Liver (tissue), 9 donors: ENCODE measurements around the gene EVA1C. TPM values are rescaled to one million over a fixed set of nuclear protein-coding genes. Genes with fewer than 3 reads are reported as not detected.

Experiments used
- DNase-seq: peaks from one replicate; pipeline ENCODE4 v3.0.0-alpha.2; 2017; ENCODE audit warnings: low spot score
- H3K27ac ChIP-seq, 2 donors: one replicate each; pipeline ENCODE4 v1.7.0; 2013; ENCODE audit warnings: inconsistent platforms in 2 of 2, low read length in 2 of 2, control low read depth in 1 of 2, low read depth in 1 of 2, mild to moderate bottlenecking in 1 of 2
- H3K27me3 ChIP-seq, 4 donors: one replicate each; pipeline versions ENCODE4 v1.6.1 to v1.7.0; 2013; ENCODE audit warnings: low read length in 3 of 4, inconsistent platforms in 1 of 4, mild to moderate bottlenecking in 1 of 4, moderate library complexity in 1 of 4; ENCODE audit not compliant: control insufficient read depth in 4 of 4, insufficient read depth in 4 of 4
- H3K36me3 ChIP-seq, 4 donors: one replicate each; pipeline versions ENCODE4 v1.6.1 to v1.7.0; 2013; ENCODE audit warnings: low read length in 3 of 4, mild to moderate bottlenecking in 3 of 4, low read depth in 1 of 4, moderate library complexity in 1 of 4; ENCODE audit not compliant: control insufficient read depth in 4 of 4, insufficient read depth in 3 of 4
- H3K4me1 ChIP-seq, 4 donors: one replicate each; pipeline versions ENCODE4 v1.6.1 to v1.7.0; 2013; ENCODE audit warnings: low read length in 3 of 4, mild to moderate bottlenecking in 3 of 4, moderate library complexity in 1 of 4; ENCODE audit not compliant: control insufficient read depth in 4 of 4, insufficient read depth in 4 of 4
- H3K4me3 ChIP-seq, 3 donors: one replicate each; pipeline versions ENCODE4 v1.6.1 to v1.7.0; 2013; ENCODE audit warnings: low read length in 3 of 3, control low read depth in 1 of 3, low read depth in 1 of 3, mild to moderate bottlenecking in 1 of 3
- H3K9ac ChIP-seq, 2 donors: one replicate each; pipeline ENCODE4 v1.7.0; 2013; ENCODE audit warnings: low read length in 2 of 2, mild to moderate bottlenecking in 2 of 2, moderate library complexity in 2 of 2, control low read depth in 1 of 2, low read depth in 1 of 2
- H3K9me3 ChIP-seq, 4 donors: one replicate each; pipeline versions ENCODE4 v1.6.1 to v1.7.0; 2013; ENCODE audit warnings: low read length in 3 of 4; ENCODE audit not compliant: control insufficient read depth in 4 of 4
- ATF3 ChIP-seq: IDR thresholded peaks from 2 replicates; pipeline ENCODE4 v1.6.1; 2016; ENCODE audit warnings: antibody characterized with exemption
- CTCF ChIP-seq: fragments of 150-350 bp; IDR thresholded peaks from 2 replicates; pipeline ENCODE4 v1.5.1; 2017; ENCODE audit warnings: improper control_type of control experiment, low read depth, low read length; ENCODE audit not compliant: missing input control
- EGR1 ChIP-seq, 2 donors: IDR thresholded peaks; 2 replicates each; pipeline ENCODE4 v1.6.1; 2016 to 2018; ENCODE audit warnings: antibody characterized with exemption in 2 of 2, low read depth in 2 of 2
- FOXA1 ChIP-seq: IDR thresholded peaks from 2 replicates; pipeline ENCODE4 v1.6.1; 2016; ENCODE audit warnings: antibody characterized with exemption
- FOXA2 ChIP-seq: IDR thresholded peaks from 2 replicates; pipeline ENCODE4 v1.6.1; 2016; ENCODE audit warnings: antibody characterized with exemption
- GABPA ChIP-seq, 2 donors: IDR thresholded peaks in 1 of 2; conservative IDR thresholded peaks in 1 of 2; 2 replicates each; pipeline ENCODE4 v1.6.1; 2016; ENCODE audit warnings: antibody characterized with exemption in 2 of 2, mild to moderate bottlenecking in 1 of 2, moderate library complexity in 1 of 2
- HNF4A ChIP-seq, 2 donors: conservative IDR thresholded peaks; 2 replicates each; pipeline ENCODE4 v1.6.1; 2016; ENCODE audit warnings: antibody characterized with exemption in 2 of 2, mild to moderate bottlenecking in 2 of 2
- HNF4G ChIP-seq: IDR thresholded peaks from 2 replicates; pipeline ENCODE4 v1.6.1; 2016; ENCODE audit warnings: antibody characterized with exemption
- JUND ChIP-seq, 2 donors: IDR thresholded peaks; 2 replicates each; pipeline ENCODE4 v1.6.1; 2016; ENCODE audit warnings: antibody characterized with exemption in 2 of 2
- MAX ChIP-seq: IDR thresholded peaks from 2 replicates; pipeline ENCODE4 v1.6.1; 2016; ENCODE audit warnings: antibody characterized with exemption
- NR2F2 ChIP-seq: IDR thresholded peaks from 2 replicates; pipeline ENCODE4 v1.6.1; 2016; ENCODE audit warnings: antibody characterized with exemption
- RAD21 ChIP-seq, 2 donors: IDR thresholded peaks; 2 replicates each; pipeline ENCODE4 v1.6.1; 2016; ENCODE audit warnings: antibody characterized with exemption in 2 of 2, mild to moderate bottlenecking in 2 of 2
- REST ChIP-seq: IDR thresholded peaks from 2 replicates; pipeline ENCODE4 v1.6.1; 2016; ENCODE audit warnings: antibody characterized with exemption, mild to moderate bottlenecking
- RXRA ChIP-seq, 2 donors: IDR thresholded peaks; 2 replicates each; pipeline ENCODE4 v1.6.1; 2017 to 2018; ENCODE audit warnings: antibody characterized with exemption in 2 of 2, mild to moderate bottlenecking in 1 of 2
- SP1 ChIP-seq: IDR thresholded peaks from 2 replicates; pipeline ENCODE4 v1.6.1; 2018; ENCODE audit warnings: antibody characterized with exemption, mild to moderate bottlenecking
- TAF1 ChIP-seq: conservative IDR thresholded peaks from 2 replicates; pipeline ENCODE4 v1.6.1; 2016; ENCODE audit warnings: antibody characterized with exemption, mild to moderate bottlenecking
- YY1 ChIP-seq: IDR thresholded peaks from 2 replicates; pipeline ENCODE4 v1.6.1; 2016; ENCODE audit warnings: antibody characterized with exemption, mild to moderate bottlenecking
- ZBTB33 ChIP-seq: IDR thresholded peaks from 2 replicates; pipeline ENCODE4 v1.6.1; 2016; ENCODE audit warnings: antibody characterized with exemption
- WGBS: extraction: QIAGEN DNeasy Blood & Tissue Kit; methylation state at CpG from one replicate; pipeline ENCODE4 v1.1.7; 2013; 5-methylcytosine and 5-hydroxymethylcytosine counted together
- polyA plus RNA-seq, 2 donors: library from polyadenylated mRNA; stranded (reverse) in 1 of 2; unstranded in 1 of 2; fragments of 200-250 nt in 1 of 2; fragments of >200 nt in 1 of 2; fragmentation: Nextera tagmentation in 1 of 2; extraction: Ambion mirVana in 1 of 2; gene quantifications; one replicate each; pipeline versions ENCODE4 v1.2.1 to v1.2.3, GENCODE V29; 2013 to 2015
- total RNA-seq, 2 donors: library from RNA; depleted of rRNA; stranded (reverse); fragments of >200 nt; gene quantifications; one replicate each; pipeline ENCODE4 v1.2.3, GENCODE V29; 2014
- donor health status: healthy.
- donor health status: healthy.
- donor health status: healthy.
- donor health status: healthy.
- donor health status: healthy.

The EVA1C gene
- total and polyA plus RNA-seq, 4 donors: 0.47 to 3.3 (median 2.4) TPM

- no peak overlapping the region for H3K4me3 ChIP-seq
- no peak for DNase-seq
- no peaks in the 10 kb centered on the region for H3K36me3 ChIP-seq
- no peaks in the 10 kb centered on the region for H3K9me3 ChIP-seq
- WGBS: 90% methylated on average over 5 of the region's 5 CpGs
- H3K27ac ChIP-seq: no peak overlapping the region
- no peak for TF ChIP-seq EGR1 (IDR thresholded peaks at IDR 0.05; ENCODE audit: low read depth in 2 of 2)
- no peak for TF ChIP-seq YY1
- no peak for TF ChIP-seq HNF4A (conservative IDR thresholded peaks at IDR 0.05)
- TF ChIP-seq FOXA2: no peak
- TF ChIP-seq REST: no peak
- TF ChIP-seq GABPA (IDR thresholded peaks at IDR 0.05 in 1 of 2, conservative IDR thresholded peaks at IDR 0.05 in 1 of 2): no peak
- TF ChIP-seq ZBTB33: no peak
- TF ChIP-seq FOXA1: no peak
- no peak for TF ChIP-seq JUND (IDR thresholded peaks at IDR 0.05)
- no peak for TF ChIP-seq TAF1
- TF ChIP-seq CTCF: no peak
- TF ChIP-seq NR2F2: no peak
- TF ChIP-seq RXRA (IDR thresholded peaks at IDR 0.05): no peak
- TF ChIP-seq SP1: no peak
- no peak for TF ChIP-seq HNF4G
- no peak for TF ChIP-seq MAX
- no peak for TF ChIP-seq ATF3
- no peak for TF ChIP-seq RAD21 (IDR thresholded peaks at IDR 0.05)
- no peaks in the 10 kb centered on the region for H3K27me3 ChIP-seq
- H3K9ac ChIP-seq: no peak overlapping the region
- H3K4me1 ChIP-seq: no peaks in the 10 kb centered on the region
Measured at GRCh38 chr21:32424674-32425073, 12.2 kb downstream of the EVA1C start.
